HG03175 (cell line): ENCODE measurements around the gene PLA2G4A.

ENCODE experiments used
- ATAC-seq: cut with Tn5 transposase; IDR thresholded peaks from one replicate; pipeline ENCODE4 v1.9.1; 2021; ENCODE audit warnings: mild to moderate bottlenecking, moderate library complexity; ENCODE audit not compliant: unreplicated experiment

Gene PLA2G4A

DNA sequence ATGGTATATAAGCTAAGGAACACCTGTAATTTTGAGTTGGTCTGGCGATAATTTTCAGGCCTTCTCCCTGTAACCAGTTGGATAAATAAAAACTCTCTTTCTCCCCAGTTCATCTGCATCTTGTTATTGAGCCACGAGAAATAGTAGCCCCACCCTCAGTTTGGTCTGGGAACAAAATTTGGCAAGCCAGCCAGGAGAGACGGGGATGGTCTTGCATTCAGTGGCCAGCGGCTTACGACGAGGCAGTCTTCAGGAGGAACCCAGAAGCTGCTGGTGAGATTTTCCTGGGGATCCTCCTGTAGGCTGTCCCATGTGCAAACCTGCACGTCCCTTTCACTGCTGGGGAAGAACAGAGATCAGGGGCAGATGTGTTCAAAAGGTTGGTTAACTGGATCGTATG lies 174.6 kb downstream of the PLA2G4A start:
- ATAC-seq = no peak

DNA sequence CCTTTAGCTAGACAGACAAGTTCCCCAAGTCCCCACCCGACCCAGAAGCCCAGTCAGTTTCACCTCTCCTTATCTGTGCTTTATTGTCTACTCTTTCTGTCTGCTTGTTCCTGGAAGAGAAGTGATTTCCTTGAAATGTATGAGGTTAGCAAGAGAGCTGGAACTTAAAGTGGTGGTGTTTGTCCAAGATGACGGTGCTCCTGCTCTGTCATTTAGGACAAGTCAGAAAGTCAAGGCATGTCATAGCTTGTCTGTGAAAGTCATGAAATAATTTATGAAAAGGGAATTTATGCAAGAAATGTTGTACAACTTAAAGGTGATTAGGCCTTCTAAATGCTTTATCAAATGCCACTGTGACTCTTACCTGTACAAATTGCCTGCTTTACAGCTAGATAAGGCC lies 178.1 kb downstream of the PLA2G4A start:
- no peak for ATAC-seq

- no peak for ATAC-seq
Observed at GRCh38 chr1:187009320-187009719, 180.6 kb downstream of the PLA2G4A start.

GRCh38 chr1:187010571-187011309 lies 182.0 kb downstream of the PLA2G4A start:
- ATAC-seq = no peak

GRCh38 chr1:187013582-187014200 lies 184.9 kb downstream of the PLA2G4A start:
- no peak for ATAC-seq

DNA sequence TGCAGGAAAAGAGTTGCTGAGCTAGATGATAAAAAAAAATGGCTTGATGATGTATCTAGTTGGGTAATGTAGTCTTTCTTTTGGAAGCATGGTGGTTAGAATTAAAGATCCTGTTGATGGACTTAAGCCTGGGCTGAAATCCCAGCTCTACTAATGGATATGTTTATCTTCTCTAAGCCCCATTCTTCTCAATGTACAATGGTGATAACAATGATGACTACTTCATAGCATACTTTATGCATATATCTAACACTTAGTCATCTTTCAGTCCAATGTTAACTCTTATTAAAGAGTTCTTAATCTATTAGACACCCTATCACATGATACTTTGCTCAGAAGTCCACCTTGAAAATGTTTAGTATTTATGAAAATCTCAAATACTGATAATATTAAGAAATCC lies 189.5 kb downstream of the PLA2G4A start:
- no peak for ATAC-seq

GRCh38 chr1:187027253-187027652 lies 198.5 kb downstream of the PLA2G4A start:
- no peak for ATAC-seq

DNA sequence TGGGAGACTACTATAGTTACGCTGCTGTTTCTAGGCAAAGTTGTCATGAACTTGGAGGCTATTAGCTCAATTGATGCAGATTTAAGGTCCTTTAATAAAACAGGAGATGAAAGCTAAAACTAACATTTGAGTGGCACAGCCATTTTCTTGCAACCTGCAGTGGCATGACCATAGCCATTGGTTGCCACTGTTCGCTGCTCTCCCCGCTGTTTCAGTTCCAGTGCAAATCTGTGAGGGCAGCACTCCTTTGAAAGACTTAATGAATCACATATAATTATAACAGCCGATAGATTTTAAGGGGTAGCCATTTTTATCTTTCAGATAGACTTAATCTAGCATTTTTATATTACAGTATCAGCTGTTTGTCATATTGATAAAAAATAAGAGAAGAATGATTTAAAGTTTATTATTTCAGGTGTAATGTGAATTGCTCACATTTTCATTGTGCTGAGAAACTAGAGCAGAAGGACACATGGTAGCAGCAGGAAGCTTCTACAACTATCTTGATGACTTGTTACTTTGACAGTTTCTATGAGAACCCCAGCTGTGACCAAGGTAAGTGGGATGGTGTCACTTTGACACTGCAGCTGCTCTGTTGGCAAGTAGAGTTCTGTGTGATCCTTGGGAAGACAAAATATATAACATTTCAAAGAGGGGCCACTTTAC lies 203.7 kb downstream of the PLA2G4A start:
- ATAC-seq = no peak

GRCh38 chr1:187032982-187033692 lies 204.4 kb downstream of the PLA2G4A start:
- no peak for ATAC-seq

GRCh38 chr1:187033693-187034390 lies 205.1 kb downstream of the PLA2G4A start:
- ATAC-seq = no peak

- no peak for ATAC-seq
Observed at GRCh38 chr1:187034501-187034900, 205.8 kb downstream of the PLA2G4A start.

DNA sequence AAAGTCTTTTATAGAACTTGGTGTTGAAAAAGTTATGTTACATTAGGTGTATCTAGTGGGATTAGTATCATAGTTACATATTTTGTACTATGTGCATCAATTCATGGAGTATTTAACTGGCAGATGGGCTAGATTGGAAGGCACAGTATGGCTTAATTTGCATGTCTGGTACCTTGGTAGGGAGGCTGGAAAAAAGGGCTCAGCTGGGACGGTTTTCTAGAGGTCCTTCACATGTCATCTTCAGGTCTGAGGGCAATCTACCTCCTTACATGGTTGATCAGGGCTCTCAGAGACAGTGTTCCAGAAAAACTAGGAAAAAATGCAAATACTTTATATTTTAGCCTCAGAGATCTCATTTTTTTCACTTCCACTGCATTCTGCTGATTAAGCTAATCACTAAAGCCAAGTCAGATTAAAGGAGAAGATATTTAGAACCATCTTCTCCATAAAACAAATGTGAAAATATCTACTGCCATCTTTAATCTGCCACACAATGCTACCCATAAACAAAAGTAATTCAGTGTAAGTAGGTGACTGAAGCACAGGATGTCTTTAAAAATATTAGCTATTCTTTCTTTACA lies 209.3 kb downstream of the PLA2G4A start:
- ATAC-seq = no peak
